Kidney (tissue), 14 donors: ENCODE data around the gene ZNRF3. TPM values are rescaled to one million over a fixed set of nuclear protein-coding genes. Genes with fewer than 3 reads are reported as not detected.
A peak's percentile ranks its signal among the peaks of the same experiment; 100 is the strongest.

Source experiments
- DNase-seq, 5 donors: peaks; one replicate each; pipeline ENCODE4 v3.0.0-alpha.2; 2013 to 2020
- FAIRE-seq: peaks from 2 replicates; lab custom pipeline; 2012; peaks lifted over from hg19 to GRCh38; lab: Jason Lieb, UNC
- H3K27ac ChIP-seq, 2 donors: one replicate each; pipeline ENCODE4 v1.7.0; 2013; ENCODE audit warnings: low read depth in 2 of 2, low read length in 2 of 2, inconsistent platforms in 1 of 2
- H3K27me3 ChIP-seq: one replicate; pipeline ENCODE4 v1.7.1; 2013; ENCODE audit warnings: low read length, inconsistent platforms; ENCODE audit not compliant: control insufficient read depth, insufficient read depth
- H3K36me3 ChIP-seq, 3 donors: one replicate each; pipeline versions ENCODE4 v1.7.0 to v1.7.1; 2013; ENCODE audit warnings: low read length in 3 of 3, control low read depth in 1 of 3, inconsistent platforms in 1 of 3; ENCODE audit not compliant: insufficient read depth in 3 of 3, control insufficient read depth in 2 of 3
- H3K4me1 ChIP-seq, 3 donors: one replicate each; pipeline versions ENCODE4 v1.7.0 to v1.7.1; 2013; ENCODE audit warnings: low read length in 3 of 3, inconsistent platforms in 1 of 3, low read depth in 1 of 3; ENCODE audit not compliant: control insufficient read depth in 2 of 3, insufficient read depth in 2 of 3
- H3K4me3 ChIP-seq, 3 donors: one replicate each; pipeline versions ENCODE4 v1.7.0 to v1.8.1; 2013; ENCODE audit warnings: low read length in 3 of 3, control low read depth in 1 of 3, inconsistent platforms in 1 of 3
- H3K9ac ChIP-seq, 3 donors: one replicate each; pipeline versions ENCODE4 v1.7.0 to v1.7.1; 2013; ENCODE audit warnings: low read length in 3 of 3, control low read depth in 1 of 3, inconsistent platforms in 1 of 3
- H3K9me3 ChIP-seq, 3 donors: one replicate each; pipeline versions ENCODE4 v1.7.0 to v1.7.1; 2013; ENCODE audit warnings: low read length in 3 of 3, control low read depth in 1 of 3, inconsistent platforms in 1 of 3; ENCODE audit not compliant: control insufficient read depth in 2 of 3, insufficient read depth in 1 of 3
- intact Hi-C: fragments of 100-400 bp; cut with DNase I; formaldehyde crosslinking; loops from one replicate; pipeline ENCODE4 v1.11.1; 2022
- polyA plus RNA-seq: library from polyadenylated mRNA; stranded (reverse); fragments of 350-450 nt; fragmentation: Illumina TruSeq; extraction: RNeasy Lipid Tissue Mini Kit (QIAGEN cat#74804); gene quantifications from one replicate; pipeline ENCODE4 v1.2.3, GENCODE V29; 2014; ENCODE audit warnings: low read depth, low replicate concordance; ENCODE audit not compliant: insufficient read depth
- total RNA-seq: library from RNA; stranded (reverse); fragmentation: NEBNext Ultra II Directional; extraction: Animal tissue kit (Norgen Biotek cat#: 25700); gene quantifications from one replicate; pipeline ENCODE4 v1.2.1, GENCODE V29; 2021
- TF ChIP-seq, protein P1 (sequence below): IDR thresholded peaks from 3 replicates; pipeline ENCODE4 v1.5.1; 2012; ENCODE audit warnings: mild to moderate bottlenecking, moderate library complexity, borderline replicate concordance; ENCODE audit not compliant: insufficient read depth; ENCODE audit errors: extremely low read depth
- donor health status: control.
- donor health status: control.
- donor health status: control.
- donor health status: control.
- donor health status: control.
- donor health status: DM: yes; HTN: yes; CAD: no.
- donor health status: Normal renal cell carcinoma (clear cell type).

ZNRF3 gene
- total and polyA plus RNA-seq, 2 donors from 2014 or later = 6.8 to 24.4 TPM

DNA sequence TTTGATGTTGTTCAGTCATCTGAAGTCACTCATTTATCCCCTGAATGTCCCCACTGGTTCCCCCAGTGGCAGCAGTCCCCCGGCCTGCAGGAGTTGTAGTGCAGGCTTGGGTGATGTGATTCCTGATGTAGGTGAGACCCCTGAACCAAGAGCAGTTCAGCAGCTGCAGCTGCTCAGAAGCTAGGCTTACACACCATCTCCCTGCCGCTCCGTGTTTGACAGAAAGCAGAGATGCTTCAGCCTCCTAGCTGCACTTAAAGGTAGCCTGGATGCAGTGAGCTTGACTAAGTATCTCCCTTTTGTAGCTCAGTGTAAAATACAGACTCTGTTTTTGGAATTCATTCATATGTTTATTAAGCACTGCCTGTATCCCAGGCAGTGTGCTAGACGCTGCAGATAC, 130.9 kb downstream of the ZNRF3 start:
- TF ChIP-seq, protein P1, sequence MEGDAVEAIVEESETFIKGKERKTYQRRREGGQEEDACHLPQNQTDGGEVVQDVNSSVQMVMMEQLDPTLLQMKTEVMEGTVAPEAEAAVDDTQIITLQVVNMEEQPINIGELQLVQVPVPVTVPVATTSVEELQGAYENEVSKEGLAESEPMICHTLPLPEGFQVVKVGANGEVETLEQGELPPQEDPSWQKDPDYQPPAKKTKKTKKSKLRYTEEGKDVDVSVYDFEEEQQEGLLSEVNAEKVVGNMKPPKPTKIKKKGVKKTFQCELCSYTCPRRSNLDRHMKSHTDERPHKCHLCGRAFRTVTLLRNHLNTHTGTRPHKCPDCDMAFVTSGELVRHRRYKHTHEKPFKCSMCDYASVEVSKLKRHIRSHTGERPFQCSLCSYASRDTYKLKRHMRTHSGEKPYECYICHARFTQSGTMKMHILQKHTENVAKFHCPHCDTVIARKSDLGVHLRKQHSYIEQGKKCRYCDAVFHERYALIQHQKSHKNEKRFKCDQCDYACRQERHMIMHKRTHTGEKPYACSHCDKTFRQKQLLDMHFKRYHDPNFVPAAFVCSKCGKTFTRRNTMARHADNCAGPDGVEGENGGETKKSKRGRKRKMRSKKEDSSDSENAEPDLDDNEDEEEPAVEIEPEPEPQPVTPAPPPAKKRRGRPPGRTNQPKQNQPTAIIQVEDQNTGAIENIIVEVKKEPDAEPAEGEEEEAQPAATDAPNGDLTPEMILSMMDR = no peak
- Histone ChIP-seq H3K9me3 (no peaks in the 10 kb centered on the region), H3K9ac (no peak overlapping the region), H3K4me1 (peaks cover 8 to 48% (median 33%) of the 10 kb centered on the region in 3 donors), H3K4me3 (no peak overlapping the region), H3K36me3 (no peaks in the 10 kb centered on the region), H3K27ac (no peak overlapping the region), H3K27me3 (no peaks in the 10 kb centered on the region)
- intact Hi-C loops = no loop called here
- FAIRE-seq (no peak), DNase-seq (peak in 1 of 5 donors; percentile 69)

DNA sequence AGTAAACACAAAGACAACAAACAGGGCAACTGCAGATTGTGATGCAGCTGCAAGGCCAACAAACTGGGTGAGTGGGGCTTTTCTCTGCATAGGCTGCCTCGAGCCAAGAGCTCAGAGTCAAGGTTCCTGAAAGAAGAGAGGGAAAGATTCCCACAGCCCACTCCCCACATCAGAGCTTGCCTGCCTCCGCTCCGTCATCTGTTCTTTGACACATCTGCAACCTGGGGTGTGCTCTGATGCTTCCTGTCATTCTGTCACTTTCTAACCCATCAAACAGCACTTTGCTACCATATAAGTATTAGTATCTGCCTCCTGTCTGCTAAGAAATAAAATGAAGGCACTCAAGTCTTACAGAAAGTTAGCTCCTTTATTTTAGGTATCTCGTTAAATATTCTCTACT, 131.4 kb downstream of the ZNRF3 start:
- Histone ChIP-seq H3K9ac (no peak overlapping the region), H3K9me3 (no peaks in the 10 kb centered on the region), H3K27me3 (no peaks in the 10 kb centered on the region), H3K36me3 (no peaks in the 10 kb centered on the region), H3K4me3 (no peak overlapping the region), H3K27ac (no peak overlapping the region), H3K4me1 (peaks cover 8 to 48% (median 33%) of the 10 kb centered on the region in 3 donors)
- DNase-seq = no peak
- TF ChIP-seq, protein P1 = no peak
- intact Hi-C loops = no loop called here
- no peak for FAIRE-seq

DNA sequence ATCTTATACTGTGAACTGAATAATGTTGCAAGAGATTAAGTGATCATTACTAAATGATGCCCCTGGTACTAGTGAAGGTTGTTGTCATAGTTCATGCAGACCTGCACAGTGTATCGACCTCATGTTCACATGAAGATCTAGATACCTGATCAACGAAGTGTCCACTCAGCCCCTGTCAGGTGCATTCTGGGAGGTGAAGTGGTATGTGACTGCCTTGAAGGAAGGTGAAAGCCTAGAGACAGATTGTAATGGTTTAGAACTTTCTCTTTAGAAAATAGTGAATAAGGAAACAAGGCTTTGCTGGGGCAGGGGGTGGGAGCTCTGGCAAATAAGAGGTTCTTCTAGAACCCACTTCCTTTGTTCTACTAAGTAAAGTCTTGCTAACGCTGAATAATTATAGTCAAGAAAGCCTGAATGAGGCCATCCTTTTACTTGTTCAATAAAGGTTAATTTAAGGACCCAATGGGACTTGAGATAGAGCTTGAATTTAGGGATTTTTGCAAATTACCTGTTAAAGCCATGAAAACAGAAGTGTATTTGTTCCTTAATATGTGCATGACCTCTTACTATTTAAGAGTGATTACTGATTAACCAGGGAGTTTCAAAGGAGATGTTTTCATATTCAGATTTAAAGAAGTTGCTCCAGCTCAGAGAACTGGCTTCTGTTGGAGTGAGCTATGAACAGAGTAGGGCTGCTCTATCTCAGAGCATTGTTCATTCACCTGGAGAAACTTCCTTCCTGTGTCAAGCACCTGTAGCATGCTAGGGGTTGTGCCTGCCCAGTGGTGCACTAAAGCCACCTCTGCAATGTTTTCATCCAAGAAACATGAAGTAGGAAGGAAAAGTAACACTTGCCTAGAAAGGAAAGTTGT, 132.9 kb downstream of the ZNRF3 start:
- FAIRE-seq = no peak
- TF ChIP-seq, protein P1 = no peak

More for the DNA sequence above, 132.9 kb downstream of the ZNRF3 start:
- peaks cover 8 to 41% (median 32%) of the 10 kb centered on the region in 3 donors for H3K4me1 ChIP-seq
- peak overlapping the region; percentile 56 to 62 for H3K27ac ChIP-seq
- intact Hi-C loops = no loop called here
- H3K9me3 ChIP-seq = no peaks in the 10 kb centered on the region
- H3K4me3 ChIP-seq = no peak overlapping the region
- no peaks in the 10 kb centered on the region for H3K27me3 ChIP-seq
- no peak overlapping the region for H3K9ac ChIP-seq
- DNase-seq = peak in 2 of 5 donors; percentile 74 to 80
- no peaks in the 10 kb centered on the region for H3K36me3 ChIP-seq
